SKM-1 treated with dmso at 0.1 percent for 144 hours (cell line): ENCODE results near the gene SDHD.

Experiments used
- DNase-seq: peaks from one replicate; lab custom pipeline; 2025; ENCODE audit not compliant: unreplicated experiment; lab: John Stamatoyannopoulos, UW

SDHD gene

GRCh38 chr11:112100462-112100861 lies 13.8 kb downstream of the SDHD start:
- DNase-seq = no peak

GRCh38 chr11:112103446-112103845 lies 16.8 kb downstream of the SDHD start:
- no peak for DNase-seq

- DNase-seq = no peak
Observed at GRCh38 chr11:112106070-112106469, 19.4 kb downstream of the SDHD start.

- DNase-seq = peak; percentile 80
Observed at GRCh38 chr11:112113539-112114457, 27.1 kb downstream of the SDHD start.

- no peak for DNase-seq
Observed at GRCh38 chr11:112114460-112114859, 27.8 kb downstream of the SDHD start.

- DNase-seq = no peak
Observed at GRCh38 chr11:112115386-112115785, 28.7 kb downstream of the SDHD start.

- no peak for DNase-seq
Observed at GRCh38 chr11:112118176-112118575, 31.5 kb downstream of the SDHD start.

GRCh38 chr11:112121981-112122615 lies 35.4 kb downstream of the SDHD start:
- no peak for DNase-seq

- no peak for DNase-seq
Observed at GRCh38 chr11:112123129-112123528, 36.5 kb downstream of the SDHD start.

- DNase-seq = no peak
Observed at GRCh38 chr11:112127056-112127455, 40.4 kb downstream of the SDHD start.

GRCh38 chr11:112128483-112129121 lies 41.9 kb downstream of the SDHD start:
- no peak for DNase-seq

GRCh38 chr11:112129656-112130055 lies 43.0 kb downstream of the SDHD start:
- peak; percentile 69 for DNase-seq

- no peak for DNase-seq
Observed at GRCh38 chr11:112132737-112133136, 46.1 kb downstream of the SDHD start.

GRCh38 chr11:112134473-112134872 lies 47.8 kb downstream of the SDHD start:
- no peak for DNase-seq

- no peak for DNase-seq
Observed at GRCh38 chr11:112143597-112143996, 56.9 kb downstream of the SDHD start.
